OCI-LY7 (cell line): ENCODE data around the gene TPX2.

Source experiments
- CTCF ChIP-seq: fragments of 200-600 bp; sonication (generic); conservative IDR thresholded peaks from 2 replicates; pipeline ENCODE4 v1.5.1; 2014; ENCODE audit warnings: mild to moderate bottlenecking, antibody characterized with exemption, low read length, moderate library complexity, mixed read lengths
- EZH2phosphoT487 ChIP-seq: fragments of 200-600 bp; sonication (generic); IDR thresholded peaks from 2 replicates; pipeline ENCODE4 v1.6.1; 2018; ENCODE audit warnings: low read depth, borderline replicate concordance, mild to moderate bottlenecking, mixed run types, antibody characterized with exemption, low read length, moderate library complexity, mixed read lengths

DNA sequence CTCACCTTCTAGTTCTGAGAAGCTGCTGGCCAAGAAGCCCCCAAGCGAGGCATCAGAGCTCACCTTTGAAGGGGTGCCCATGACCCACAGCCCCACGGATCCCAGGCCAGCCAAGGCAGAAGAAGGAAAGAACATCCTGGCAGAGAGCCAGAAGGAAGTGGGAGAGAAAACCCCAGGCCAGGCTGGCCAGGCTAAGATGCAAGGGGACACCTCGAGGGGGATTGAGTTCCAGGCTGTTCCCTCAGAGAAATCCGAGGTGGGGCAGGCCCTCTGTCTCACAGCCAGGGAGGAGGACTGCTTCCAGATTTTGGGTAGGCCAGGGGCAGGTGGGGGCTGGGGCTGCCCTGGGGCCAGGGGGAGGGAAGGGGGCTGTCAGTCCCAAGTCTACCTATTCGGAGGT lies 82.3 kb downstream of the TPX2 start:
- TF ChIP-seq CTCF (no peak), EZH2phosphoT487 (no peak)
